Neuronal stem cell (in vitro differentiated cells): ENCODE results near the gene HECW1.

Source experiments
- DNase-seq: peaks from one replicate; pipeline ENCODE4 v3.0.0-alpha.2; 2013; ENCODE audit warnings: low spot score
- H2AFZ ChIP-seq: one replicate; pipeline ENCODE4 v1.6.1; 2013; ENCODE audit warnings: mild to moderate bottlenecking, low read length, inconsistent platforms
- H2AK5ac ChIP-seq: 2 replicates; pipeline ENCODE4 v1.6.1; 2013; ENCODE audit warnings: low read depth, mild to moderate bottlenecking, inconsistent platforms, low read length, moderate library complexity, mixed read lengths
- H2BK120ac ChIP-seq: 2 replicates; pipeline ENCODE4 v1.6.1; 2013; ENCODE audit warnings: low read depth, mild to moderate bottlenecking, inconsistent platforms, low read length, moderate library complexity, mixed read lengths
- H2BK12ac ChIP-seq: one replicate; pipeline ENCODE4 v1.6.1; 2013; ENCODE audit warnings: low read length, inconsistent platforms
- H2BK15ac ChIP-seq: 2 replicates; pipeline ENCODE4 v1.6.1; 2013; ENCODE audit warnings: mild to moderate bottlenecking, low read length, inconsistent platforms, mixed read lengths
- H2BK5ac ChIP-seq: one replicate; pipeline ENCODE4 v1.6.1; 2013; ENCODE audit warnings: inconsistent platforms, mild to moderate bottlenecking, low read length, moderate library complexity
- H3K14ac ChIP-seq: one replicate; pipeline ENCODE4 v1.6.1; 2013; ENCODE audit warnings: low read length, inconsistent platforms
- H3K18ac ChIP-seq: 2 replicates; pipeline ENCODE4 v1.6.1; 2013; ENCODE audit warnings: low read length, inconsistent platforms
- H3K23ac ChIP-seq: 2 replicates; pipeline ENCODE4 v1.6.1; 2013; ENCODE audit warnings: low read depth, mild to moderate bottlenecking, mixed read lengths, low read length, inconsistent platforms; ENCODE audit not compliant: poor library complexity
- H3K27ac ChIP-seq: replicated peaks from 3 replicates; pipeline ENCODE4 v1.5.1; 2013; ENCODE audit warnings: low read length, inconsistent platforms
- H3K27me3 ChIP-seq, 3 experiments: 2 replicates each; pipeline ENCODE4 v1.6.1; 2013; ENCODE audit warnings: low read length in 3 of 3, mild to moderate bottlenecking in 2 of 3, inconsistent platforms in 1 of 3, low read depth in 1 of 3, mixed read lengths in 1 of 3, moderate library complexity in 1 of 3; ENCODE audit not compliant: control insufficient read depth in 3 of 3, insufficient read depth in 3 of 3
- H3K36me3 ChIP-seq, 2 donors: replicated peaks in 1 of 2; 2 replicates each; pipeline ENCODE4 v1.6.1; 2013; ENCODE audit warnings: low read length in 2 of 2; ENCODE audit not compliant: control insufficient read depth in 2 of 2, insufficient read depth in 2 of 2
- H3K4ac ChIP-seq: 2 replicates; pipeline ENCODE4 v1.6.1; 2013; ENCODE audit warnings: inconsistent platforms, mild to moderate bottlenecking, low read length, moderate library complexity
- H3K4me1 ChIP-seq, 2 donors: 1 replicate in 1 of 2; 2 replicates in 1 of 2; pipeline ENCODE4 v1.6.1; 2013; ENCODE audit warnings: low read length in 2 of 2, low read depth in 1 of 2; ENCODE audit not compliant: control insufficient read depth in 2 of 2, insufficient read depth in 1 of 2
- H3K4me2 ChIP-seq: one replicate; pipeline ENCODE4 v1.6.1; 2013; ENCODE audit warnings: mild to moderate bottlenecking, low read length, inconsistent platforms; ENCODE audit not compliant: insufficient read depth, poor library complexity, severe bottlenecking
- H3K4me3 ChIP-seq, 2 donors: 2 replicates each; pipeline ENCODE4 v1.5.1; 2013; ENCODE audit warnings: low read length in 2 of 2, mild to moderate bottlenecking in 2 of 2, inconsistent platforms in 1 of 2, moderate library complexity in 1 of 2
- H3K79me1 ChIP-seq: one replicate; pipeline ENCODE4 v1.6.1; 2013; ENCODE audit warnings: low read depth, mild to moderate bottlenecking, inconsistent platforms, low read length, moderate library complexity
- H3K9ac ChIP-seq: one replicate; pipeline ENCODE4 v1.6.1; 2013; ENCODE audit warnings: mild to moderate bottlenecking, low read depth, low read length, inconsistent platforms; ENCODE audit not compliant: poor library complexity
- H3K9me3 ChIP-seq, 2 donors: replicated peaks in 1 of 2; 2 replicates each; pipeline versions ENCODE3 to v1.6.1; 2013; ENCODE audit warnings: low read length in 2 of 2, mild to moderate bottlenecking in 2 of 2, inconsistent platforms in 1 of 2, low read depth in 1 of 2, mixed read lengths in 1 of 2, moderate library complexity in 1 of 2; ENCODE audit not compliant: control insufficient read depth in 2 of 2, insufficient read depth in 1 of 2
- H4K8ac ChIP-seq: one replicate; pipeline ENCODE4 v1.6.1; 2013; ENCODE audit warnings: low read depth, mild to moderate bottlenecking, inconsistent platforms, low read length, moderate library complexity
- H4K91ac ChIP-seq: one replicate; pipeline ENCODE4 v1.6.1; 2013; ENCODE audit warnings: low read length, low read depth, mild to moderate bottlenecking, inconsistent platforms; ENCODE audit not compliant: poor library complexity
- WGBS, 2 donors: extraction: QIAGEN DNeasy Blood & Tissue Kit; methylation state at CpG; one replicate each; pipeline ENCODE4 v1.1.7; 2013; ENCODE audit warnings: missing lambda C conversion rate in 2 of 2, mixed read lengths in 1 of 2; ENCODE audit not compliant: insufficient read length in 2 of 2, insufficient replicate concordance in 1 of 2; ENCODE audit errors: extremely low coverage in 2 of 2; 5-methylcytosine and 5-hydroxymethylcytosine counted together

Gene HECW1

DNA sequence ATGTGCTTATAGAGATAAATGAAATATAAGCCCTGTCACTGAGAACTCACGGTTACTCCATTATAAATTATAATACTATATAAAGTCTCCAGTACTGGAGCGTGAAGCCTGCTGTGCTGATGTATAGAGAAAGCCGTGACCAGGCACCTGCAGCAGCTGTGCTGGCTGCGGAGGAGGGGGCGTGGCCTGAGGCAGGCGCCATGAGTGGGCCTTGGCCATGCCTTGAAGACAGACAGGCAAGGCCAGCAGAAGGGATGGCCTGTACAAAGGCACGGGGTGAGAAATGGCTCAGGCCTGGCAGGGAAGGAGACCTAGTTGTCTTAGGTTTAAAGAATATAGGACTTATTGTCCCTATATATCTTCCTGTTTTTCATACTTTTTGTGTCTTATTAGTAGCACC, 251.9 kb downstream of the HECW1 start:
- Histone ChIP-seq H2AK5ac (no peak overlapping the region), H3K36me3 (no peaks in the 10 kb centered on the region), H3K4me1 (peaks cover 0 to 2% of the 10 kb centered on the region in 2 donors), H4K91ac (no peak overlapping the region), H3K4ac (no peak overlapping the region), H2BK120ac (no peak overlapping the region), H2AFZ (no peak overlapping the region), H3K9ac (no peak overlapping the region), H2BK15ac (no peak overlapping the region), H2BK5ac (no peak overlapping the region), H3K4me3 (no peak overlapping the region), H3K79me1 (no peaks in the 10 kb centered on the region), H2BK12ac (no peak overlapping the region), H3K18ac (no peak overlapping the region), H3K27ac (no peak overlapping the region), H3K4me2 (no peak overlapping the region), H3K27me3 (no peaks in the 10 kb centered on the region), H4K8ac (no peak overlapping the region), H3K23ac (no peak overlapping the region), H3K9me3 (peaks cover 0 to 2% of the 10 kb centered on the region in 2 donors), H3K14ac (no peak overlapping the region)
- WGBS, 2 donors: no CpG with 5 or more reads among the region's 7 CpGs
- DNase-seq: no peak

GRCh38 chr7:43372676-43373355, 260.4 kb downstream of the HECW1 start:
- Histone ChIP-seq H2BK15ac (no peak overlapping the region), H3K27me3 (no peaks in the 10 kb centered on the region), H4K91ac (no peak overlapping the region), H2BK12ac (no peak overlapping the region), H3K4me1 (peaks cover 0 to 1% of the 10 kb centered on the region in 2 donors), H2BK5ac (no peak overlapping the region), H3K79me1 (no peaks in the 10 kb centered on the region), H3K4ac (no peak overlapping the region), H2AK5ac (no peak overlapping the region), H3K36me3 (no peaks in the 10 kb centered on the region), H4K8ac (no peak overlapping the region), H3K14ac (no peak overlapping the region), H3K23ac (no peak overlapping the region), H3K18ac (no peak overlapping the region), H2BK120ac (no peak overlapping the region), H3K27ac (no peak overlapping the region), H2AFZ (no peak overlapping the region), H3K4me3 (no peak overlapping the region), H3K9ac (no peak overlapping the region), H3K4me2 (no peak overlapping the region), H3K9me3 (no peaks in the 10 kb centered on the region)
- DNase-seq: no peak
- no CpG with 5 or more reads among the region's 6 CpGs for whole genome bisulfite sequencing, 2 donors

GRCh38 chr7:43377196-43377960, 264.9 kb downstream of the HECW1 start:
- Histone ChIP-seq H3K4me3 (no peak overlapping the region), H2BK12ac (no peak overlapping the region), H3K4ac (no peak overlapping the region), H3K27ac (no peak overlapping the region), H2AK5ac (no peak overlapping the region), H3K9me3 (no peaks in the 10 kb centered on the region), H2BK120ac (no peak overlapping the region), H2BK5ac (no peak overlapping the region), H3K14ac (no peak overlapping the region), H4K91ac (no peak overlapping the region), H3K36me3 (no peaks in the 10 kb centered on the region), H3K9ac (no peak overlapping the region), H3K18ac (no peak overlapping the region), H3K4me2 (no peak overlapping the region), H3K27me3 (no peaks in the 10 kb centered on the region), H3K4me1 (peaks cover 0 to 1% of the 10 kb centered on the region in 2 donors), H3K79me1 (no peaks in the 10 kb centered on the region), H3K23ac (no peak overlapping the region), H2BK15ac (no peak overlapping the region), H2AFZ (peak overlapping the region; percentile 58), H4K8ac (no peak overlapping the region)
- no CpG with 5 or more reads among the region's 4 CpGs for WGBS, 2 donors
- DNase-seq: no peak

GRCh38 chr7:43379210-43379609, 266.8 kb downstream of the HECW1 start:
- H3K14ac ChIP-seq: no peak overlapping the region
- no peaks in the 10 kb centered on the region for H3K36me3 ChIP-seq
- H3K18ac ChIP-seq: peak overlapping the region; percentile 7
- H2BK5ac ChIP-seq: no peak overlapping the region
- no peak overlapping the region for H3K4me2 ChIP-seq
- no peak overlapping the region for H2BK120ac ChIP-seq
- no peaks in the 10 kb centered on the region for H3K27me3 ChIP-seq
- H4K91ac ChIP-seq: no peak overlapping the region
- no peak overlapping the region for H2BK12ac ChIP-seq
- no peak overlapping the region for H3K23ac ChIP-seq
- WGBS, 2 donors: no CpG with 5 or more reads among the region's 2 CpGs
- DNase-seq: no peak
- no peaks in the 10 kb centered on the region for H3K79me1 ChIP-seq
- H3K4ac ChIP-seq: no peak overlapping the region
- no peak overlapping the region for H2BK15ac ChIP-seq
- no peaks in the 10 kb centered on the region for H3K9me3 ChIP-seq
- no peak overlapping the region for H2AK5ac ChIP-seq
- no peak overlapping the region for H3K27ac ChIP-seq
- H2AFZ ChIP-seq: no peak overlapping the region
- no peak overlapping the region for H3K9ac ChIP-seq
- peaks cover 0 to 1% of the 10 kb centered on the region in 2 donors for H3K4me1 ChIP-seq
- no peak overlapping the region for H3K4me3 ChIP-seq
- H4K8ac ChIP-seq: no peak overlapping the region
